Measurements from ENCODE around the gene TRPM5.

Gene TRPM5

DNA sequence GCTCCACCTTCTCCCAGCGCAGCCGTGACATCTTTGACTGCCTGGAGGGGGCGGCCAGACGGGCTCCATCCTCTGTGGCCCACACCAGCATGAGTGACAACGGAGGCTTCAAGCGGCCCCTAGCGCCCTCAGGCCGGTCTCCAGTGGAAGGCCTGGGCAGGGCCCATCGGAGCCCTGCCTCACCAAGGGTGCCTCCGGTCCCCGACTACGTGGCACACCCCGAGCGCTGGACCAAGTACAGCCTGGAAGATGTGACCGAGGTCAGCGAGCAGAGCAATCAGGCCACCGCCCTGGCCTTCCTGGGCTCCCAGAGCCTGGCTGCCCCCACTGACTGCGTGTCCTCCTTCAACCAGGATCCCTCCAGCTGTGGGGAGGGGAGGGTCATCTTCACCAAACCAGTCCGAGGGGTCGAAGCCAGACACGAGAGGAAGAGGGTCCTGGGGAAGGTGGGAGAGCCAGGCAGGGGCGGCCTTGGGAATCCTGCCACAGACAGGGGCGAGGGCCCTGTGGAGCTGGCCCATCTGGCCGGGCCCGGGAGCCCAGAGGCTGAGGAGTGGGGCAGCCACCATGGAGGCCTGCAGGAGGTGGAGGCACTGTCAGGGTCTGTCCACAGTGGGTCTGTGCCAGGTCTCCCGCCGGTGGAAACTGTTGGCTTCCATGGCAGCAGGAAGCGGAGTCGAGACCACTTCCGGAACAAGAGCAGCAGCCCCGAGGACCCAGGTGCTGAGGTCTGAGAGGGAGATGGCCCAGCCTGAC, 41.2 kb downstream of the TRPM5 start:
- no peak for DNase-seq (ENCODE audit: low spot score)

DNA sequence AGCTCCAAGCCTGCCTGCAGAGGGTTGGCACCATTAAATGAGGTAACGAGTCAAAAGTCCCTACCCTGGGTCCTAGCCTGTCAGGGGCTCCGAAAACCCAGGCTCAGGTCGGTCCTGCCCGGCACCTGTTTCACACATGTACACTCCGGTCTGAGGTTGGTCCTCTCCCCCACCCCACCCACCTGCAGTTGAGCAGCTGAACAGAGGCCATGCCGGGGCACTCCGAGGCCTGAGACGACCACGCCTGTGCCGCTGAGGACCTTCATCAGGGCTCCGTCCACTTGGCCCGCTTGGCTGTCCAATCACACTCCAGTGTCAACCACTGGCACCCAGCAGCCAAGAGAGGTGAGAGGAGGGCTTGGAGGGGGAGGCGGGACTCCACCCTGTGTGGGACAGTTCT, 42.2 kb downstream of the TRPM5 start:
- no peak for DNase-seq (ENCODE audit: low spot score)

DNA sequence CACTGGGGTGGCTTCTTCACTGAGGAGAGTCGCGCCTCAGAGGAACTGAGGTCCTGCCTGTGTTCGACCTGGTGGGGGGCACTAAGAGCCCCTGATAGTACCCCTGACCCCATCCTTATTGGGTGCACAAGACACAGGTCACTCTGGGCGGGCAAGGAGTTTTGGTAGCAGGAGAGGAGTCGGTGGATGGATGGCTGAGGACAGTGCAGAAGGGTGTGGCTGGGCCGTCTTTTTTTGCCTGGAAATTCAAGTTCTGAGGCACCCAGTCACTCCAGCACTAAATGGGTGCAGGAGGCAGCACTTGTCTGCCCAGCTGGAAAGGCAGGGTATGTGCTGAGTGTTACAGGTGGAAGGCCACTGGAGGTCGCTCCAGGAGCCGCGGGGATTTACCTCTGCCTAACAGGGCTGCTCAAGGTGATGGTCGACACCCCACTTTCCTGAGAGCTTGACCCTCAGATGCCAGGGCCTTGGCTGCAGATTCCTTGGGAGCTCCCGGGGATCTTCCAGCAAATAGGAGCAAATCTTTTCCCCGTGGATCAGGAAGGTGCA, 42.8 kb downstream of the TRPM5 start:
- DNase-seq (ENCODE audit: low spot score) = no peak

DNA sequence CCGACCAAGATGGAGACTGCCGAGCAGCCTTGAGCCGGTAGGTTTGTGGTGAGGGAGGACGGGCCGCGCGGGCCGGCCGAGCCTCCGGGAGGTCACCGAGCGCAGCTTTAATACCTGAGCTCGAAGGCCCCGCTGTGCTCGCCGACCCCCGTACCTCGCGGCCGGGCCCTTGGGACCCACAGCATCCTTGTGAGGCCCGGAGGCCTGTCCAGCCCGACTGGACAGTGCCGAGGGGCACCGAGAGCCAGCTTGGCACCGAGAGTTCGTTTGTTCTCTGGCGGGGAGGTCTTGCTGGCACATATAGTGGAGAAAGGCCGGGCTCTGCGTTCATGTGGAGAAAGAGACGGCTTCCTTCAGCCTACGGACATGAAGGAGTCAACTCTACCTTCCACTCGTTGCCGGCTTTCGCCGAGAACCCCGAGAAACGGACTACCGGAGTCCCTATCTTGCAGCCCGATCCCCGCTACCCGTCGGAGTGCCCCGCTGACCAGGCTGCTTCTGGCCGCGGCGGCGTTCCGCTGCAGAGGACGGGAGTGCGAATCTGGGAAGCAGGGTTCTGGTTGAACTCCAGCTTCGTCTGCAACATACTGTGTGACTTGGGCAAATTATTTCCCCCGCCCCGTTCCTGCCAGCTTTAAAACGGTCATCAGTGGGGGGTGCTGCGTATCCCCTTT, 43.4 kb downstream of the TRPM5 start:
- DNase-seq (ENCODE audit: low spot score) = no peak

DNA sequence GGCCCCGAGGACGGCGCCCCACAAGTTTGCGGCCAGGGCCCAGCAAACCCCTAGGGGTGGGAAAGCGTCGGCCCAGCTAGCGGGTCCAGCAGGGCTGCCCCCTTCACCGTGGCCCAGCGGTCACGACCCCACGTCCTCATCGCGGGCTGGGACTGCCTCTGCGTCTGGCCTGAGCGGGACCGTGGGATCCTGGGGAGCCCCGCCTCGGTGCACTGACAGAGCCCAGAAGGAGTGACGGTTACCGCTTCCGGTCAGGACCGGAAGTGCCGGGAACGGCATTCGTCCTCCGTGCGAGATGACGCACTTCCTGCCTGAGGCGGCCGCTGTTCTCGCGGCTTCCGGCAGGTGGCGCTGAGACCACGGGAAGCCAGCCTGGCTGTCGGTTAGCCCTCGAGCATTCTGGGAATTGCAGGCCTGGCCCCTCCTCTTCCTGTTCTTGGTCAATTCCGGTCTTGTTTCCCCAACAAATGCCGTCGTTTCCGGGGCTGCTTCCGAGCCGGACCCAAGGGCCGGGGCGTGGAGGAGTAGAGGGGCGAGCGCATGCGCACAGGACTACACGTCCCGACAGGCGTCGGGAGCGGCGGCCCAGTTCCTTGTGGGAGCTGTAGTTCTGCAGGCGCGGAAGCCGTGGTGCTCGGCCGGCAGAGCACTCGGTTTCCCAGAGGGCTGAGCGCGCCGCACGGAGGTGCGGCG, 44.1 kb downstream of the TRPM5 start, which contains the start of gene TSSC4:
TSSC4 (plus strand) TSS at position 682 of the 693 bp plus-strand sequence. CDS start 1,884 bp downstream, outside the sequence.
- peak; percentile 100 for DNase-seq (ENCODE audit: low spot score)

DNA sequence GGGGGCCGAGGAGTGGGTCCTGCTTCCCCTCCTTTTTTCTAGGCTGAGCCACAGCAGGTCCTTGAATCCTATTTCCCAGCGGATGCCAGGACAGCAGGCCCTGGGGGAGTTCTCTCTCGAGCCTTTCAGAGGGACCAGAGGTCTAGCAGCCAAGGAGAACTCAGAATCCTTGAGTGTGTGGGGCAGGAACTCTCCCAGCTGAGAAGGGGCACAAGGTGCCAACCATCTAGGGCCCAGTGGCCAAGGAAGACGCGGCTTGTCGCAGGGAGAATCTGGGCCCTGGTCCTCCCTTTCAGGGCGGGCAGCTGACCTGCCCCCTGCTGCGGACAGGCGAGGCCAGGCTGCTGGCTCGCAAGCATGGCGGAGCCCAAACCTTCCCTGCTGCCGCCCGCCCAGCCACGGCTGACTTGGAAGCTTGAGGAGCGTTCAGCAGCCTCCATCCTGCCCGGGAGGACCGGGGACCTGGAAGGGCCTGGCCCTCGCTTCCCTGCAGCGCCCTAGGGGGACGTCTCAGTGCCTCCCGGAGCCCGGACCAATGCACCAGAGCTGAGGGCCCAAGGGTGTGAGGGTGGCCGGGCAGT, 44.7 kb downstream of the TRPM5 start:
- DNase-seq (ENCODE audit: low spot score) = no peak

DNA sequence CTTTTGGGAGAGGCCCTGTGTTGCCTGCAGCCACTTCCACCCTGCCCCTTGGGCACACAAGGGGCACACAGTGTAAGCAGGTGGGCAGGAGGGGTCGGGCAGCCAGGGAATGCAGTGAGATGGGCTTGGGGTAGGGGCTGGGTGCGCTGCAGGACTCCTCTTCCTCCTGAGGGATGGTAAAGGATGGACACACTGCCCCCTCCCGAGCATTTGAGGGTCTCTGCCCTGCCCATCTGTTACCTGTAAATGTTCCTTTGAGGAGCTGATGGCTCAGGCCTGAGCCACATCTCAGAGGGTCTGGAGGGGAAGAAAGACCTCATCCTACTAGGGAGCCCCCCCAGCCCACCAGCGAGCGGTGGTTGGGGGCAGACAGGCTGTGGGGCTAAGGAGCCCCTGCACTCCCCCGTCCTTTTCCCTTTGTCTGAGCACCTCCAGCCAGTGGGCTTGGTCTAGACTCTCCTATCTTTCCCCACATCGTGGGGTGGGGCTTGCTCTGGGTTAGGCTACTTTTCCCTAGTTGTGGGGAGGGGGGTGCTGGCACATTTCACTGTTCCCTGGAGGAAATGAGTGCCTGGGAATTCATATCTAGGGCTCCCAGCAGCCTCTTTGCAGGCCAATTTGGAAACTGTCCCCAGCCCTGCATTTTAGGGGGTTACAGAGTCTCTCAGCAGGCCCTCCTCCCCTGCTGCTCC, 45.5 kb downstream of the TRPM5 start:
- DNase-seq (ENCODE audit: low spot score) = no peak

DNA sequence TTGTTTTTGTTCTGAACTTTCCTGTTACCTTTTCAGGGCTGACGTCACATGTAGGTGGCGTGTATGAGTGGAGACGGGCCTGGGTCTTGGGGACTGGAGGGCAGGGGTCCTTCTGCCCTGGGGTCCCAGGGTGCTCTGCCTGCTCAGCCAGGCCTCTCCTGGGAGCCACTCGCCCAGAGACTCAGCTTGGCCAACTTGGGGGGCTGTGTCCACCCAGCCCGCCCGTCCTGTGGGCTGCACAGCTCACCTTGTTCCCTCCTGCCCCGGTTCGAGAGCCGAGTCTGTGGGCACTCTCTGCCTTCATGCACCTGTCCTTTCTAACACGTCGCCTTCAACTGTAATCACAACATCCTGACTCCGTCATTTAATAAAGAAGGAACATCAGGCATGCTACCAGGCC, 47.3 kb downstream of the TRPM5 start:
- DNase-seq (ENCODE audit: low spot score) = no peak

DNA sequence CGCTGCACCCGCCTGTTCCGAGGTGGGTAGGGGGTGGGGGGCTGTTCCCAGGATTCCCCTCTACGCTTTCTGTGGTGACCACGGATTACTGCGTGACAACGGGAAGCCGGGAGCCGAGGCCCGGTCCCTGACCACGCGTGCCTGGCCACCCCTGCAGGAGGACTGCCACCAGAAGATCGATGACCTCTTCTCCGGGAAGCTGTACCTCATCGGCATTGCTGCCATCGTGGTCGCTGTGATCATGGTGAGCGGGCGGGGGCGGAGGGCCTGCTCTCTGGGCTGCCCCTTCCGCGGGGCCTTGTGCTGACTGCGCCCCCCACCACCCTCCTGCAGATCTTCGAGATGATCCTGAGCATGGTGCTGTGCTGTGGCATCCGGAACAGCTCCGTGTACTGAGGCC, 47.8 kb downstream of the TRPM5 start:
- no peak for DNase-seq (ENCODE audit: low spot score)

DNA sequence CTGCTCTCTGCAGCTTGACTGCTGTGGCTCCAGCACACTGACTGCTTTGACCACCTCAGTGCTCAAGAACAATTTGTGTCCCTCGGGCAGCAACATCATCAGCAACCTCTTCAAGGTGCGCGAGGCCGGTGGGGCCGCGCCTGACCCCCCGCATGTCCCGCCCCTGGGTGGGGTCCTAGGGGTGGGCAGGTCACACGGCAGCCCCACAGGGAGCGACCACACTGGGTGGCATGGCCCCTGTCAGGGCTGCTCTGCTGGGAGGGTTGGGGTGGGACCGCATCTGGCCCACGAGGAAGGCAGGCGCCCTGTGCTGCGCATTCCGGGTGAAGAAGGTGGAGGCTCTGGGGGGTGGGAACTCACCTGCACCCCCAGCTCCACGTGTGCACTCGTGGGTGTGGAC, 48.5 kb downstream of the TRPM5 start:
- no peak for DNase-seq (ENCODE audit: low spot score)

DNA sequence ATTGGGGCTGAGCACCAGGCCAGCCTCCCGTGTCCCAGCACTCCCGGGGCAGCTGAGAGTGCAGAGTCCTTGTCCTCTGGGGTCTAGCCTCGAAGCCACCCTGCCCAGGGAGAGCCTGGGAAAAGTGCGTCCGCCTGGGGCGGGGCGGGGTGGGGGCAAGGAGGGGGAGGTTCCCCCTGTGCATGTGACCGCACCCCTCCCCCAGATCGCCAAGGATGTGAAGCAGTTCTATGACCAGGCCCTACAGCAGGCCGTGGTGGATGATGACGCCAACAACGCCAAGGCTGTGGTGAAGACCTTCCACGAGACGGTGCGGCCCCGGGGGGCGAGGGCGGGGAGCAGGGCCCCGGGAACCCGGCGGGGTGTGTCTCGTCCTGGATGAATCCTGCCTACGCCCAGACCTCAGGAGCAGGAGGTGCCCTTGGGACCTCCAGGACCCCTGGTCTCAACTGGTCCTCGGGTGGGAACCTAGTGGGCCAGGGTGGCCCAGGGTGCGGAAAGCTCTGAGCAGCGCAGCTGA, 49.0 kb downstream of the TRPM5 start:
- no peak for DNase-seq (ENCODE audit: low spot score)

DNA sequence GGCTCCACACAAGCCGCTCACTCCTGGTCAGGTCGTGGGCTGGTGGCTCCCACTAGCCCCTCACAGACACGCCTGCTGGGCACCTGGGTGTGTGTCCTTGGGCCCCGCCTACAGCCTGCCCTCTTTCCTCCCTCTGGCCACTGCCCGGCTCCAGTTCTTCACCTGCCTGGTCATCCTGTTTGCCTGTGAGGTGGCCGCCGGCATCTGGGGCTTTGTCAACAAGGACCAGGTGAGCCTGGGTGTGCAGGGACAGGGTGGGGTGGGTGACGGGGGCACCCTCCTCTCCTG, 49.6 kb downstream of the TRPM5 start:
- DNase-seq (ENCODE audit: low spot score) = no peak

Measured in NAMALWA (cell line).